Panc1 (cell line): ENCODE measurements around the gene THEM5. TPM values are rescaled to one million over a fixed set of nuclear protein-coding genes. Genes with fewer than 3 reads are reported as not detected.

ENCODE experiments used
- ATAC-seq: fragments of 200-7000 bp; cut with Tn5 transposase; 2 replicates; pipeline ENCODE4 v1.9.1; 2020; ENCODE audit warnings: mild to moderate bottlenecking, moderate library complexity
- BruUV-seq: library from RNA; stranded (reverse); fragments of 400-500 nt; replicated peaks from 2 replicates; lab custom pipeline; 2021; lab: Mats Ljungman, UMichigan
- CTCF ChIA-PET: fragments of 300-600 bp; sonication (Branson Sonifier 250); formaldehyde crosslinking; loops from one replicate; lab custom pipeline; 2022; ENCODE audit warnings: antibody characterized with exemption; lab: Charles Lee
- POLR2A ChIA-PET: fragments of 300-600 bp; sonication (Branson Sonifier 250); formaldehyde crosslinking; loops from one replicate; lab custom pipeline; 2022; ENCODE audit warnings: antibody characterized with exemption; lab: Charles Lee
- DNase-seq: peaks from one replicate; pipeline ENCODE4 v3.0.0-alpha.2; 2010; ENCODE audit warnings: low read depth, low spot score
- H3K27ac ChIP-seq: 2 replicates; pipeline ENCODE4 v1.5.1; 2011; ENCODE audit warnings: mild to moderate bottlenecking, low read length, inconsistent platforms
- H3K27me3 ChIP-seq: fragments of 200-500 bp; sonication (Bioruptor generic); 2 replicates; pipeline ENCODE4 v1.6.0; 2014; ENCODE audit warnings: low read length, inconsistent platforms; ENCODE audit not compliant: control insufficient read depth, insufficient read depth
- H3K36me3 ChIP-seq: fragments of 200-500 bp; sonication (Bioruptor generic); 2 replicates; pipeline ENCODE4 v1.5.1; 2014; ENCODE audit warnings: inconsistent platforms, mild to moderate bottlenecking, low read length, moderate library complexity; ENCODE audit not compliant: control insufficient read depth, insufficient read depth
- H3K4me1 ChIP-seq: 2 replicates; pipeline ENCODE4 v1.5.1; 2011; ENCODE audit warnings: inconsistent platforms, mild to moderate bottlenecking, low read length, moderate library complexity; ENCODE audit not compliant: control insufficient read depth, insufficient read depth
- H3K4me3 ChIP-seq, 2 experiments: 2 replicates each; pipeline ENCODE4 v1.5.1; 2011 to 2012; ENCODE audit warnings: low read depth in 2 of 2, low read length in 2 of 2, mild to moderate bottlenecking in 2 of 2, inconsistent platforms in 1 of 2, moderate library complexity in 1 of 2
- H3K9me3 ChIP-seq: fragments of 200-500 bp; sonication (Bioruptor generic); 2 replicates; pipeline ENCODE4 v1.5.1; 2014; ENCODE audit warnings: low read depth, mild to moderate bottlenecking, inconsistent platforms, low read length, moderate library complexity; ENCODE audit not compliant: control insufficient read depth, insufficient read depth
- CTCF ChIP-seq: fragments of 450-650 bp; IDR thresholded peaks from 2 replicates; pipeline ENCODE4 v1.5.1; 2017; ENCODE audit warnings: mild to moderate bottlenecking
- POLR2AphosphoS5 ChIP-seq: IDR thresholded peaks from 2 replicates; pipeline ENCODE4 v1.6.1; 2012; ENCODE audit warnings: mild to moderate bottlenecking, low read depth, low read length, moderate library complexity
- REST ChIP-seq, 2 experiments: IDR thresholded peaks; 2 replicates each; pipeline ENCODE4 v1.6.1; 2011 to 2012; ENCODE audit warnings: low read depth in 2 of 2, control low read depth in 1 of 2, low read length in 1 of 2, mild to moderate bottlenecking in 1 of 2, moderate library complexity in 1 of 2; ENCODE audit not compliant: insufficient read depth in 1 of 2
- SIN3A ChIP-seq: IDR thresholded peaks from 2 replicates; pipeline ENCODE4 v1.6.1; 2012; ENCODE audit warnings: low read depth, mild to moderate bottlenecking, low read length, moderate library complexity, borderline replicate concordance; ENCODE audit not compliant: insufficient read depth
- TCF7L2 ChIP-seq: IDR thresholded peaks from 2 replicates; pipeline ENCODE4 v1.6.1; 2011; ENCODE audit warnings: mild to moderate bottlenecking, low read depth, low read length, inconsistent platforms
- in situ Hi-C: cut with HindIII; loops from 2 replicates; pipeline ENCODE4 v1.10.0; 2016; ENCODE audit warnings: low sequenced_read_pairs, low pct_unique_long_range_greater_than_20kb
- intact Hi-C: fragments of 100-400 bp; cut with micrococcal nuclease; formaldehyde crosslinking; loops from one replicate; pipeline ENCODE4 v1.10.0; 2022; ENCODE audit not compliant: unreplicated experiment
- total RNA-seq: library from RNA; stranded (reverse); gene quantifications from one replicate; pipeline ENCODE4 v1.2.1, GENCODE V29; 2021; ENCODE audit not compliant: unreplicated experiment

THEM5 gene
- total RNA-seq, 1 experiment from 2014 or later: not detected

- TF ChIP-seq TCF7L2 (no peak), REST (IDR thresholded peaks at IDR 0.05; ENCODE audit: insufficient read depth in 1 of 2, low read depth in 2 of 2, low read length in 1 of 2) (no peak), SIN3A (no peak), CTCF (no peak)
- in situ Hi-C loops: no loop called here
- ATAC-seq (no peak), DNase-seq (no peak)
- no TSS peak for BruUV-seq
- H3K27me3 ChIP-seq: no peaks in the 10 kb centered on the region
- no peak overlapping the region for H3K27ac ChIP-seq
- POLR2A ChIA-PET: no interaction called here
- no peak overlapping the region for H3K4me3 ChIP-seq
- CTCF ChIA-PET: no interaction called here
- no peaks in the 10 kb centered on the region for H3K36me3 ChIP-seq
- no peaks in the 10 kb centered on the region for H3K9me3 ChIP-seq
- H3K4me1 ChIP-seq: no peaks in the 10 kb centered on the region; the same call in 1 of the 2 replicates
- intact Hi-C loops: no loop called here
Measured at GRCh38 chr1:151819227-151819835, 34.2 kb downstream of the THEM5 start.

- in situ Hi-C loops (no loop called here), intact Hi-C loops (no loop called here)
- no peak for DNase-seq
- Histone ChIP-seq H3K4me1 (no peaks in the 10 kb centered on the region), H3K4me3 (no peak overlapping the region), H3K27ac (no peak overlapping the region), H3K27me3 (no peaks in the 10 kb centered on the region), H3K36me3 (no peaks in the 10 kb centered on the region), H3K9me3 (no peaks in the 10 kb centered on the region)
- BruUV-seq: no TSS peak
- ChIA-PET CTCF (no interaction called here), POLR2A (no interaction called here)
- TF ChIP-seq POLR2AphosphoS5: no peak
- no peak for TF ChIP-seq REST (IDR thresholded peaks at IDR 0.05; ENCODE audit: insufficient read depth in 1 of 2, low read depth in 2 of 2, low read length in 1 of 2)
- TF ChIP-seq SIN3A: no peak
- TF ChIP-seq TCF7L2: no peak
- no peak for TF ChIP-seq CTCF
- ATAC-seq: no peak
Measured at GRCh38 chr1:151817353-151817730, 36.2 kb downstream of the THEM5 start.
